ENCODE results near the gene ZNF80. TPM values are rescaled to one million over a fixed set of nuclear protein-coding genes. Genes with fewer than 3 reads are reported as not detected.
"Not testable (repeated sequence)": the region's sequence is repeated elsewhere in the genome, so short reads cannot be mapped to it uniquely, and the experiment has no call there.

The ZNF80 gene
- total RNA-seq: under 1 TPM in 2 of 3 donors, not detected in 1; 0.16 to 0.33 TPM

DNA sequence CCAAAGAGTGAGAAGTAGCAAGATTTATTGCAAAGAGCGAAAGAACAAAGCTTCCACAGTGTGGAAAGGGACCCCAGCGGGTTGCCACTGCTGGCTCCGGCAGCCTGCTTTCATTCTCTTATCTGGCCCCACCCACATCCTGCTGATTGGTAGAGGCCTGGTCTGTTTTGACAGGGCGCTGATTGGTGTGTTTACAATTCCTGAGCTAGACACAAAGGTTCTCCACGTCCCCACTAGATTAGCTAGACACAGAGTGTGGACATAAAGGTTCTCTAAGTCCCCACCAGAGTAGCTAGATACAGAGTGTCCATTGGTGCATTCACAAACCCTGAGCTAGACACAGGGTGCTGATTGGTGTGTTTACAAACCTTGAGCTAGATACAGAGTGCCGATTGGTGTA, at the start of gene ZNF80:
Gene ZNF80 (minus strand): TSS at position 101 of the 400 bp plus-strand sequence. CDS start 504 bp downstream, outside the sequence.
- H3K27me3 ChIP-seq; DNase-seq (ENCODE audit: low spot score in 2 of 2); H3K36me3 ChIP-seq; H3K4me3 ChIP-seq; intact Hi-C loops (cut with DNase I; ENCODE audit: low total_unique reads); H3K27ac ChIP-seq; H3K4me1 ChIP-seq; H3K9me3 ChIP-seq: not testable (repeated sequence)

DNA sequence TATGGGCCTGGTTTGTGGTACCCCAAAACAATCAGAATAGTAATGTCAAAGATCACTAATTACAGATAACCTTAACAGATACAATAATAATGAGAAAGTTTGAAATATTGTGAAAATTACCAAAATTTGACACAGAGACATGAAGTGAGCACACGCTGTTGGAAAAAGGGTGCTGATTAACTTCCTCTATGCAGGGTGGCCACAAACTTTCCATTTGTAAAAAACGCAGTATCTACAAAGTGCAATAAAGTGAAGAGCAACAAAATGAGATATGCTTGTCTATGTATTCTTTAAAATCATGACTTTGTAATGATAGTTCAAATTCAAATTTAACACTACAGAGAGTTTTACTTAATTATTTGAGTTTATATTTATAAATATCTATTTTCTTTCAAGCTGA, 48.9 kb upstream of the ZNF80 start:
- H3K4me3 ChIP-seq: no peak overlapping the region
- H3K9me3 ChIP-seq: no peaks in the 10 kb centered on the region
- no peak overlapping the region for H3K27ac ChIP-seq
- no peaks in the 10 kb centered on the region for H3K36me3 ChIP-seq
- DNase-seq (ENCODE audit: low spot score in 2 of 2): no peak
- intact Hi-C loops (cut with DNase I; ENCODE audit: low total_unique reads): no loop called here
- H3K27me3 ChIP-seq: no peaks in the 10 kb centered on the region
- TF ChIP-seq POLR2A (IDR thresholded peaks at IDR 0.05) (no peak), POLR2AphosphoS5 (IDR thresholded peaks at IDR 0.05) (no peak)
- TF ChIP-seq, protein P1, sequence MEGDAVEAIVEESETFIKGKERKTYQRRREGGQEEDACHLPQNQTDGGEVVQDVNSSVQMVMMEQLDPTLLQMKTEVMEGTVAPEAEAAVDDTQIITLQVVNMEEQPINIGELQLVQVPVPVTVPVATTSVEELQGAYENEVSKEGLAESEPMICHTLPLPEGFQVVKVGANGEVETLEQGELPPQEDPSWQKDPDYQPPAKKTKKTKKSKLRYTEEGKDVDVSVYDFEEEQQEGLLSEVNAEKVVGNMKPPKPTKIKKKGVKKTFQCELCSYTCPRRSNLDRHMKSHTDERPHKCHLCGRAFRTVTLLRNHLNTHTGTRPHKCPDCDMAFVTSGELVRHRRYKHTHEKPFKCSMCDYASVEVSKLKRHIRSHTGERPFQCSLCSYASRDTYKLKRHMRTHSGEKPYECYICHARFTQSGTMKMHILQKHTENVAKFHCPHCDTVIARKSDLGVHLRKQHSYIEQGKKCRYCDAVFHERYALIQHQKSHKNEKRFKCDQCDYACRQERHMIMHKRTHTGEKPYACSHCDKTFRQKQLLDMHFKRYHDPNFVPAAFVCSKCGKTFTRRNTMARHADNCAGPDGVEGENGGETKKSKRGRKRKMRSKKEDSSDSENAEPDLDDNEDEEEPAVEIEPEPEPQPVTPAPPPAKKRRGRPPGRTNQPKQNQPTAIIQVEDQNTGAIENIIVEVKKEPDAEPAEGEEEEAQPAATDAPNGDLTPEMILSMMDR (IDR thresholded peaks at IDR 0.05): no peak
- no peaks in the 10 kb centered on the region for H3K4me1 ChIP-seq

DNA sequence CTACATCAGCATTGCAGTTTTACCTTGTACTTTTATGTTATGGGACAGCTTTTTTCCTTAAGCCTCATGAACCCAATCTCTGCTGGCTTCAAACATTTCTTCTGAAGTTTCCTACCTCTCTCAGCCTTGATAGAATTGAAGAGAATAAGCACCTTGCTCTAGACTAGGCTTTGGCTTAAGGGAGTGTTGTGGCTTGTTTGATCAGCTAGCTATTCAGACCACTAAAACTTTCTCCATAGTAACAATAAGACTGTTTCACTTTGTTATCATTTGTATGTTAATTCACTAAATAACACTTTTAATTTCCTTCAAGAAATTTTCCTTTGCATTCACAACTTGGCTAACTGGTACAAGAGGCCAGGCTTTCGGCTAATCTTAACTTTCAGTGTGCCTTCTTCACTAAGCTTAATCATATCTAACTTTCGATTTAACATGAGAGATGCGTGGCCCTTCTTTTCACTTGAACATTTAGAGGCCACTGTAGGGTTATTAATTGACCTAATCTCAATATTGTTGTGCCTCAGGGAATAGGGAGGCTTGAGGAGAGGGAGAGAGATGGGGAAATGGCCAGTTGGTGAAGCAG, 48.4 kb upstream of the ZNF80 start:
- intact Hi-C loops (cut with DNase I; ENCODE audit: low total_unique reads): no loop called here
- H3K36me3 ChIP-seq: no peaks in the 10 kb centered on the region
- no peak for DNase-seq (ENCODE audit: low spot score in 2 of 2)
- no peaks in the 10 kb centered on the region for H3K27me3 ChIP-seq
- TF ChIP-seq POLR2A (IDR thresholded peaks at IDR 0.05): no peak
- TF ChIP-seq, protein P1 (IDR thresholded peaks at IDR 0.05): no peak
- H3K9me3 ChIP-seq: no peaks in the 10 kb centered on the region
- no peak overlapping the region for H3K27ac ChIP-seq
- no peak overlapping the region for H3K4me3 ChIP-seq
- no peaks in the 10 kb centered on the region for H3K4me1 ChIP-seq

GRCh38 chr3:114284644-114285043, 47.3 kb upstream of the ZNF80 start:
- no peaks in the 10 kb centered on the region for H3K4me1 ChIP-seq
- H3K36me3 ChIP-seq: no peaks in the 10 kb centered on the region
- DNase-seq (ENCODE audit: low spot score in 2 of 2): no peak
- intact Hi-C loops (cut with DNase I; ENCODE audit: low total_unique reads): no loop called here
- no peak overlapping the region for H3K27ac ChIP-seq
- no peaks in the 10 kb centered on the region for H3K9me3 ChIP-seq
- TF ChIP-seq POLR2AphosphoS5 (IDR thresholded peaks at IDR 0.05): no peak
- TF ChIP-seq POLR2A (IDR thresholded peaks at IDR 0.05): no peak
- TF ChIP-seq, protein P1 (IDR thresholded peaks at IDR 0.05): no peak
- no peak overlapping the region for H3K4me3 ChIP-seq
- H3K27me3 ChIP-seq: no peaks in the 10 kb centered on the region

DNA sequence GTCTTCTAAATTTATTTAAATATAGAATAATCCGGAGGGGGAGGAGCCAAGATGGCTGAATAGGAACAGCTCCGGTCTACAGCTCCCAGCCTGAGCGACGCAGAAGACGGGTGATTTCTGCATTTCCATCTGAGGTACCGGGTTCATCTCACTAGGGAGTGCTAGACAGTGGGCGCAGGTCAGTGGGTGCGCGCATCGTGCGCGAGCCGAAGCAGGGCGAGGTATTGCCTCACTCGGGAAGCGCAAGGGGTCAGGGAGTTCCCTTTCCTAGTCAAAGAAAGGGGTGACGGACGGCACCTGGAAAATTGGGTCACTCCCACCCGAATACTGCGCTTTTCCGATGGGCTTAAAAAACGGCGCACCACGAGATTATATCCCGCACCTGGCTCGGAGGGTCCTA, 39.5 kb upstream of the ZNF80 start:
- intact Hi-C loops (cut with DNase I; ENCODE audit: low total_unique reads); H3K4me3 ChIP-seq; H3K36me3 ChIP-seq; H3K27me3 ChIP-seq; H3K27ac ChIP-seq; DNase-seq (ENCODE audit: low spot score in 2 of 2); H3K9me3 ChIP-seq; H3K4me1 ChIP-seq: not testable (repeated sequence)

GRCh38 chr3:114274929-114275328, 37.6 kb upstream of the ZNF80 start:
- H3K36me3 ChIP-seq: no peaks in the 10 kb centered on the region
- TF ChIP-seq, protein P1 (IDR thresholded peaks at IDR 0.05): no peak
- no peak for TF ChIP-seq POLR2AphosphoS5 (IDR thresholded peaks at IDR 0.05)
- no peak for TF ChIP-seq POLR2A (IDR thresholded peaks at IDR 0.05)
- DNase-seq (ENCODE audit: low spot score in 2 of 2): no peak
- H3K9me3 ChIP-seq: peaks cover 0 to 5% of the 10 kb centered on the region in 2 donors
- no peaks in the 10 kb centered on the region for H3K4me1 ChIP-seq
- no peak overlapping the region for H3K27ac ChIP-seq
- H3K4me3 ChIP-seq: no peak overlapping the region
- no peaks in the 10 kb centered on the region for H3K27me3 ChIP-seq
- intact Hi-C loops (cut with DNase I; ENCODE audit: low total_unique reads): no loop called here

Data from breast epithelium (tissue), 4 donors.